ENCODE data around the gene MATN4.

Gene MATN4

DNA sequence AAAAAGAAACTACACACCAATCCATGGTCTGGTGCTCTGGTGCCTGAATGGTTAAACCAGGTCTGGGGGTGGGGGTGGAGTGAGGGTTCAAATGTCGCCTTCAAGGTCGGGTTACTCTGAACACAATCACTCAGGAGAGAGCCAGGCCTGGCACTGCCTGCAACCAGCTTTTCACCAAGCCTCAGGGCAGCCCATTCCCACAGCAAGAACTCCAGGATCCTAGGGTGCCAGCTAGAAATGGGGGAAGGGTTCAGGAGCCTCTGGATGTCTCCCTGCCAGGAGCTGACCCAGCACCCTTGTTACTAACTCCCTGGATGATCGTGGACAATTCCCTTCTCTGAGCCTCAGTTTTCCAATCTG lies 33.5 kb upstream of the MATN4 start:
- H3K36me3 ChIP-seq, result no peaks in the 10 kb centered on the region
- peaks cover 37% of the 10 kb centered on the region for H3K4me1 ChIP-seq
- no peak overlapping the region for H3K9ac ChIP-seq
- peaks cover 11% of the 10 kb centered on the region for H3K27me3 ChIP-seq
- no peak overlapping the region for H3K4me2 ChIP-seq
- no peaks in the 10 kb centered on the region for H4K20me1 ChIP-seq
- H3K4me3 ChIP-seq, result no peak overlapping the region
- H3K27ac ChIP-seq, result no peak overlapping the region
- no peaks in the 10 kb centered on the region for H3K9me3 ChIP-seq
- no peak for TF ChIP-seq Cebpa-rat (IDR thresholded peaks at IDR 0.05)

DNA sequence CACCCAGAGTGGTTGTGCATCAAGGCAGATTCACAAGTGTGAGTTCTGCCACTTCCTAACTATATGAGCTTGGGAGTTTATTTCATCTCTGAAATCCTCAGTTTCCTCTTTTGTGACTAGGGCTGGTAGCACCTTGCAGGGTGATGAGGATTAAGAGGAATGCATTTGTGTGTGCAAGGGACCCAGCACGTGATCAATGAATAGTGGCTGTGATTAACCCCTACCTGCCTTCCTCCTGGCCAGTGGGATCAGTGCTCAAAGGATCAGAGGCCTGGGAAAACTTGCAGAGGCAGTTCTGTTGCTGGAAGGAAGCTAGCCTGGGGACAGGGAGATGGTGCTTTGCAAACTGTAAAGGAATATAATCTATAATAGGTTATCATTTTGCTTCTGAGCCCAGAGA lies 32.9 kb upstream of the MATN4 start:
- peaks cover 31% of the 10 kb centered on the region for H3K4me1 ChIP-seq
- H3K9ac ChIP-seq, result no peak overlapping the region
- no peaks in the 10 kb centered on the region for H4K20me1 ChIP-seq
- no peak overlapping the region for H3K4me2 ChIP-seq
- no peaks in the 10 kb centered on the region for H3K36me3 ChIP-seq
- H3K9me3 ChIP-seq, result no peaks in the 10 kb centered on the region
- peaks cover 6% of the 10 kb centered on the region; the same call in 1 of the 2 replicates for H3K27me3 ChIP-seq
- no peak overlapping the region for H3K27ac ChIP-seq
- H3K4me3 ChIP-seq, result no peak overlapping the region
- no peak for TF ChIP-seq Cebpa-rat (IDR thresholded peaks at IDR 0.05)

- H3K4me3 ChIP-seq, result no peak overlapping the region
- H3K4me1 ChIP-seq, result peaks cover 25% of the 10 kb centered on the region
- no peak for TF ChIP-seq Cebpa-rat (IDR thresholded peaks at IDR 0.05)
- no peak overlapping the region for H3K4me2 ChIP-seq
- peaks cover 3% of the 10 kb centered on the region; the same call in 1 of the 2 replicates for H3K27me3 ChIP-seq
- H3K27ac ChIP-seq, result no peak overlapping the region
- no peaks in the 10 kb centered on the region for H3K9me3 ChIP-seq
- H4K20me1 ChIP-seq, result no peaks in the 10 kb centered on the region
- no peak overlapping the region for H3K9ac ChIP-seq
- no peaks in the 10 kb centered on the region for H3K36me3 ChIP-seq
Observed at GRCh38 chr20:45340236-45340847, 32.2 kb upstream of the MATN4 start.

DNA sequence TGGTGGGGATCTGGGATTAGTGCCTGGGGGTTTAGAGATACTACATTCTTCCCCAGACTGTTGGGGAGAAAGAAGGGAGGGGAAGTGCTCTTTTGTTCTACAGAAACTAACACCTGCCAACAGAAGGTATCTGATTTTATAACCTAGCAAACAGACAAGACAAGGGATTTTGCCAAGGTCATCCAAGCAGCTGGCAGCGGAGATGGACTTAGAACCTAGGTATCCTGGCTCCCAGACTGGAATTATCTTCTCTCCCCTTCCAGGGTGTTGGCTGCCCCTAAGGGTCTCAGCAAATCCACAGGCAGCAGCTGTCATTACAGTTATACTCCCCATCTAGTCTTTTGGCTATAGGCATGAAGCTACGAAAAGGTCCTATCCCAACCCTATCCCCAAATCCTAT lies 31.7 kb upstream of the MATN4 start:
- no peak overlapping the region for H3K27ac ChIP-seq
- no peaks in the 10 kb centered on the region for H3K27me3 ChIP-seq
- no peak overlapping the region for H3K9ac ChIP-seq
- no peaks in the 10 kb centered on the region for H4K20me1 ChIP-seq
- no peaks in the 10 kb centered on the region for H3K36me3 ChIP-seq
- no peaks in the 10 kb centered on the region for H3K9me3 ChIP-seq
- no peak for TF ChIP-seq Cebpa-rat (IDR thresholded peaks at IDR 0.05)
- no peak overlapping the region for H3K4me3 ChIP-seq
- H3K4me2 ChIP-seq, result no peak overlapping the region
- H3K4me1 ChIP-seq, result peaks cover 20% of the 10 kb centered on the region

- Histone ChIP-seq H3K27me3 (no peaks in the 10 kb centered on the region), H4K20me1 (no peaks in the 10 kb centered on the region), H3K4me1 (peaks cover 13% of the 10 kb centered on the region), H3K4me3 (no peak overlapping the region), H3K27ac (no peak overlapping the region), H3K4me2 (no peak overlapping the region; the same call in 1 of the 2 replicates), H3K9me3 (no peaks in the 10 kb centered on the region), H3K9ac (no peak overlapping the region), H3K36me3 (no peaks in the 10 kb centered on the region)
- TF ChIP-seq Cebpa-rat (IDR thresholded peaks at IDR 0.05), result no peak
Observed at GRCh38 chr20:45339084-45339483, 31.0 kb upstream of the MATN4 start.

DNA sequence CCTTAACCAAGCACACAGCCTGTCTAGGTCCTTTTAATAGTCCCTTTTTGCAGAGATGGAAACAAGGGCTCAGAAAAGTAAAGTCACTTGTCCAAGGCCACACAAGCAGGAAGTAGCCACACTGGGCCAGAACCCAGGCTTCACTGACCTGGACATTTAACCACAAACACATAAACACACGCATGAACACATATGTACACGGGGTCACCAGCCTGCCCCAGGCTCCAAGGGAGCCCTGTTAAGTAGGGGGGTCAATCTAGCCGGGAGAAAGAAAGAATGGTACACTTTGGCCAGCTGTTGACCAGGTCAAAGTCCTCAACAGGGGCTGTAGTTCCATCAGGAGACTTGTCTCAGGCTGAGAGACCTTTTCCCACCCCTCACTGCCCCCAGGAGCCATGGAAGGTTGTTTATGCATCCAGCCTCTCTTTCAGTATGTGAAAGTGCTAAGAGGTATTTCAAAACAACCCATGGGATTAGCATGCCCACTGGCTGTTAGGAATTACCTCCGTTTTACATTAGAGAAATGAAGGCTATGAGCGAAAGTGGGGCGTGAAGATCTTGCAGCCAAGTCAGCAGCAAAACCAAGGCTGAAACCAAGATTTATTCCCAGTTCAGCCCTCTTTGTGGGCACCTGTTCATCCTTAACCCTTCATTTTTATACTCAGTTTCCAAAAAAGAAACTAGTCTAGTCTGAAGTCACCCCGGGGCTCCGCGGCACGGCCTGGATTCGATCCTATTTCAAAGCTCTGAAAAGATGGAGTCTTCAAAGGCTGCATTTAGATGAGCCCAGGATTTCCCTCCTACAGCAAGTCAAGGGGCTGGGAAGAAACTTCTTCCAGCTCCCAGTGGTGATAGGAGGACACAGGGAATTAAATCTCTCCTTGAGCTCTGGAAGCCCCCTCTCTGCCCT lies 30.3 kb upstream of the MATN4 start:
- H3K36me3 ChIP-seq, result no peaks in the 10 kb centered on the region
- no peaks in the 10 kb centered on the region for H4K20me1 ChIP-seq
- H3K4me1 ChIP-seq, result peaks cover 10% of the 10 kb centered on the region
- H3K4me3 ChIP-seq, result no peak overlapping the region
- no peak overlapping the region for H3K27ac ChIP-seq
- no peaks in the 10 kb centered on the region for H3K27me3 ChIP-seq
- TF ChIP-seq Cebpa-rat (IDR thresholded peaks at IDR 0.05), result no peak
- H3K4me2 ChIP-seq, result no peak overlapping the region; the same call in 1 of the 2 replicates
- H3K9ac ChIP-seq, result no peak overlapping the region
- H3K9me3 ChIP-seq, result no peaks in the 10 kb centered on the region

DNA sequence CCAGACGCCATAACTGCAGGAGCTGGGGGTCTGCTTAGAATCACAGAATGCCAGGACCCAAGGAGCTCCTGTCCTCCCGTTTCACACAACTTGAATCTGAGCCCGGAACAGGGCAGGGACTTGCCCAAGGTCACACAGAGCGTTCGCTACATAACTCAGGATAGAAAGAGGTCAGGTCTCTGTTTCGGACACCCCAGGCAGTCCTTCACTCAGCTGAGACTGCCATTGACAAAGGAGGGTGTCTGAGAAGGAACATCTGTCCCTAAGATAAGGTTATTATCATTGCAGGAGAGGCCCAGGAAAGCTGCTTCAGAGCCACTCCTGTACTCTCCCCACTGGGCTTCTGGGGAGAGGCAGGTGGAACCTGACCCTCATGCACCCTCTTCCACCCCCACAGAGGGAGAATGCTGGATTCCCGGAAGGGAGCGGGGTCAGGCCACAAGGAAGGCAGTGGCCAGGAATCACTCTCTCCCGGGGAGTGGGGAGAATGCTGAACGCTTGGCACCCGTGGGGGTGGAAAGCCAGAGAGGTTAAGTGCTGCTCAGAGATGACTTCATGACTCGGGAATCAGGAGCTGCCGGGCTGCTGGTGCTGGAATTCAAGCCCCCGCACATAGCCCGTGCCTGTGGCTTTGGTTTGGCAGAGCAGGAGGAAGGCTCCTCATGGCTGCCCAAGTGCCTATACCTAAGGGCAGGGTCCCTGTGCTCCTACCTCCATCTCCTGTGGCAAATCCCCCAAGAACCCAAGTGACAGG lies 29.4 kb upstream of the MATN4 start:
- no peak overlapping the region for H3K9ac ChIP-seq
- no peak overlapping the region for H3K27ac ChIP-seq
- no peaks in the 10 kb centered on the region for H3K27me3 ChIP-seq
- peaks cover 10% of the 10 kb centered on the region for H3K4me1 ChIP-seq
- no peaks in the 10 kb centered on the region for H3K36me3 ChIP-seq
- no peak overlapping the region for H3K4me2 ChIP-seq
- no peak for TF ChIP-seq Cebpa-rat (IDR thresholded peaks at IDR 0.05)
- H3K9me3 ChIP-seq, result no peaks in the 10 kb centered on the region
- H4K20me1 ChIP-seq, result no peaks in the 10 kb centered on the region
- H3K4me3 ChIP-seq, result no peak overlapping the region

GRCh38 chr20:45336530-45337366 lies 28.6 kb upstream of the MATN4 start:
- Histone ChIP-seq H3K9ac (no peak overlapping the region), H4K20me1 (no peaks in the 10 kb centered on the region), H3K4me2 (no peak overlapping the region), H3K9me3 (no peaks in the 10 kb centered on the region), H3K27ac (no peak overlapping the region), H3K4me3 (no peak overlapping the region), H3K27me3 (no peaks in the 10 kb centered on the region), H3K4me1 (peaks cover 6% of the 10 kb centered on the region), H3K36me3 (no peaks in the 10 kb centered on the region)
- TF ChIP-seq Cebpa-rat (IDR thresholded peaks at IDR 0.05), result no peak

- H3K4me2 ChIP-seq, result no peak overlapping the region
- no peaks in the 10 kb centered on the region for H4K20me1 ChIP-seq
- peaks cover 17% of the 10 kb centered on the region for H3K4me1 ChIP-seq
- no peaks in the 10 kb centered on the region for H3K27me3 ChIP-seq
- no peaks in the 10 kb centered on the region for H3K9me3 ChIP-seq
- H3K36me3 ChIP-seq, result no peaks in the 10 kb centered on the region
- H3K4me3 ChIP-seq, result no peak overlapping the region
- H3K9ac ChIP-seq, result no peak overlapping the region
- H3K27ac ChIP-seq, result no peak overlapping the region
- TF ChIP-seq Cebpa-rat (IDR thresholded peaks at IDR 0.05), result no peak
Observed at GRCh38 chr20:45330476-45330875, 22.4 kb upstream of the MATN4 start.

All from BLaER1 (cell line).